ENCODE measurements around the gene ITPKB. TPM values are rescaled to one million over a fixed set of nuclear protein-coding genes. Genes with fewer than 3 reads are reported as not detected.

The ITPKB gene
- total and polyA plus RNA-seq, 2 experiments from 2014 or later: 0.31 to 5.2 TPM

- H3K27ac Mint-ChIP-seq: peak overlapping the region; percentile 50; the same call in 1 of the 2 replicates
- no peak for TF ChIP-seq JUNB (IDR thresholded peaks at IDR 0.05; ENCODE audit: unreplicated experiment)
- TF ChIP-seq ETS1 (IDR thresholded peaks at IDR 0.05): no peak
- no peak for TF ChIP-seq ZNF114 (CRISPR knock-in tag; IDR thresholded peaks at IDR 0.05)
- no peak for TF ChIP-seq ZNF331 (CRISPR knock-in tag; IDR thresholded peaks at IDR 0.05; ENCODE audit: low read depth)
- no peak for TF ChIP-seq EZH2 (IDR thresholded peaks at IDR 0.05; ENCODE audit: low read depth, unreplicated experiment)
- TF ChIP-seq POLR2AphosphoS5 (IDR thresholded peaks at IDR 0.05; ENCODE audit: low read depth): no peak
- TF ChIP-seq ZNF462 (CRISPR knock-in tag; IDR thresholded peaks at IDR 0.05): no peak
- no peak for TF ChIP-seq NANOG (IDR thresholded peaks at IDR 0.05; ENCODE audit: borderline replicate concordance)
- TF ChIP-seq EZH2phosphoT487 (IDR thresholded peaks at IDR 0.05; ENCODE audit: unreplicated experiment): no peak
- TF ChIP-seq REST (IDR thresholded peaks at IDR 0.05; ENCODE audit: unreplicated experiment): no peak
- no peak for TF ChIP-seq CTCF (conservative IDR thresholded peaks at IDR 0.05; ENCODE audit: low read depth in 2 of 2)
- Histone ChIP-seq H3F3A (replicated peaks; ENCODE audit: low read depth) (no peaks in the 10 kb centered on the region), H3K27me3 (ENCODE audit: insufficient read depth) (no peaks in the 10 kb centered on the region), H3K79me2 (replicated peaks; ENCODE audit: insufficient read depth) (no peaks in the 10 kb centered on the region), H3K9me2 (ENCODE audit: insufficient read depth) (no peaks in the 10 kb centered on the region), H3K27ac (ENCODE audit: low read depth) (peak overlapping the region; percentile 52; the same call in 1 of the 2 replicates), H3K4me2 (peak overlapping the region; percentile 44; the same call in 1 of the 2 replicates), H3K36me3 (ENCODE audit: insufficient read depth) (no peaks in the 10 kb centered on the region), H4K20me1 (replicated peaks; ENCODE audit: insufficient read depth) (no peaks in the 10 kb centered on the region), H2AFZ (no peak overlapping the region), H3K4me3 (no peak overlapping the region), H3K4me1 (ENCODE audit: insufficient read depth) (peaks cover 17% of the 10 kb centered on the region)
- H3K27me3 Mint-ChIP-seq (ENCODE audit: insufficient read depth, low read depth, poor library complexity): peaks cover 4% of the 10 kb centered on the region
- ATAC-seq: peak; percentile 41
- no peaks in the 10 kb centered on the region for H3K9me3 Mint-ChIP-seq
- peaks cover 51% of the 10 kb centered on the region for H3K4me1 Mint-ChIP-seq
- H3K4me3 Mint-ChIP-seq: no peak overlapping the region
- no peaks in the 10 kb centered on the region for H3K36me3 Mint-ChIP-seq (ENCODE audit: low read depth)
- DNase-seq (ENCODE audit: low spot score): peak; percentile 27
These were observed 70.9 kb downstream of the ITPKB start for GRCh38 chr1:226668173-226668560.

Data from GM23338 (cell line).